CD4-positive, alpha-beta T cell (primary cell): ENCODE data around the gene GPC5. TPM values are rescaled to one million over a fixed set of nuclear protein-coding genes. Genes with fewer than 3 reads are reported as not detected.

Experiments
- ATAC-seq: fragments of 200-7000 bp; cut with Tn5 transposase; one replicate; pipeline ENCODE4 v1.10.0; 2022; ENCODE audit warnings: mild to moderate bottlenecking; ENCODE audit not compliant: poor library complexity
- CTCF ChIA-PET: fragments of 350-600 bp; sonication (Branson Sonifier 250); formaldehyde crosslinking; loops from one replicate; lab custom pipeline; 2021; ENCODE audit warnings: antibody characterized with exemption, inconsistent platforms; lab: Charles Lee
- POLR2A ChIA-PET: fragments of 350-600 bp; sonication (Branson Sonifier 250); formaldehyde crosslinking; loops from one replicate; lab custom pipeline; 2021; ENCODE audit warnings: antibody characterized with exemption, inconsistent platforms; lab: Charles Lee
- DNase-seq, 14 experiments: peaks; one replicate each; pipeline ENCODE4 v3.0.0-alpha.2; 2013 to 2020; ENCODE audit warnings: mixed read lengths in 2 of 14
- H3K27ac ChIP-seq, 2 donors: one replicate each; pipeline versions ENCODE4 v1.5.1 to v1.7.0; 2013; ENCODE audit warnings: low read length in 2 of 2, low read depth in 1 of 2, mild to moderate bottlenecking in 1 of 2
- H3K27me3 ChIP-seq, 2 experiments: 1 replicate in 1 of 2; 2 replicates in 1 of 2; pipeline versions ENCODE4 v1.6.1 to v1.7.0; 2013; ENCODE audit warnings: low read length in 2 of 2, control low read depth in 1 of 2, mild to moderate bottlenecking in 1 of 2, moderate library complexity in 1 of 2; ENCODE audit not compliant: insufficient read depth in 2 of 2, control insufficient read depth in 1 of 2
- H3K36me3 ChIP-seq: one replicate; pipeline ENCODE4 v1.6.1; 2013; ENCODE audit warnings: low read length, control low read depth; ENCODE audit not compliant: insufficient read depth
- H3K4me1 ChIP-seq: one replicate; pipeline ENCODE4 v1.6.1; 2013; ENCODE audit warnings: low read length, control low read depth; ENCODE audit not compliant: insufficient read depth
- H3K4me3 ChIP-seq: one replicate; pipeline ENCODE4 v1.5.1; 2013; ENCODE audit warnings: mild to moderate bottlenecking, low read length, moderate library complexity
- H3K9me3 ChIP-seq, 2 experiments: 1 replicate in 1 of 2; 2 replicates in 1 of 2; pipeline versions ENCODE4 v1.6.1 to v1.7.0; 2013; ENCODE audit warnings: low read length in 2 of 2, mild to moderate bottlenecking in 2 of 2, control low read depth in 1 of 2, moderate library complexity in 1 of 2; ENCODE audit not compliant: control insufficient read depth in 1 of 2, insufficient read depth in 1 of 2
- H3K27ac Mint-ChIP-seq: one replicate; pipeline ENCODE4 v1.8.0; 2020; ENCODE audit warnings: mixed read lengths
- H3K27me3 Mint-ChIP-seq: one replicate; pipeline ENCODE4 v1.8.0; 2021; ENCODE audit warnings: mixed read lengths
- H3K36me3 Mint-ChIP-seq: one replicate; pipeline ENCODE4 v1.8.0; 2021; ENCODE audit warnings: low read depth, mixed read lengths
- H3K4me1 Mint-ChIP-seq: one replicate; pipeline ENCODE4 v1.8.0; 2021; ENCODE audit warnings: low read depth, mixed read lengths
- H3K4me3 Mint-ChIP-seq: one replicate; pipeline ENCODE4 v1.8.0; 2020; ENCODE audit warnings: mild to moderate bottlenecking, mixed read lengths
- H3K9me3 Mint-ChIP-seq: one replicate; pipeline ENCODE4 v1.8.0; 2020; ENCODE audit warnings: mixed read lengths
- CTCF ChIP-seq: fragments of 200-600 bp; IDR thresholded peaks from one replicate; pipeline ENCODE4 v1.8.0; 2022; ENCODE audit warnings: antibody characterized with exemption, mild to moderate bottlenecking
- intact Hi-C, 2 experiments: fragments of 100-400 bp; cut with DNase I in 1 of 2; cut with micrococcal nuclease in 1 of 2; formaldehyde crosslinking; loops; one replicate each; pipeline versions ENCODE4 v1.15.1 to v1.9.0; 2023 to 2025; cut with DNase I, micrococcal nuclease
- total RNA-seq, 174 experiments: library from RNA in 2 of 174; stranded (reverse) in 2 of 174; gene quantifications; one replicate each; pipeline ENCODE4 v1.2.3 and lab custom pipeline; 2021 to 2026

Gene GPC5
- total RNA-seq, 2 experiments from 2014 or later, result not detected

- no peak for TF ChIP-seq CTCF
- no peak overlapping the region for H3K4me3 ChIP-seq
- ATAC-seq, result no peak
- Mint-ChIP-seq H3K27me3 (no peaks in the 10 kb centered on the region), H3K4me1 (no peaks in the 10 kb centered on the region), H3K27ac (no peak overlapping the region), H3K4me3 (no peak overlapping the region), H3K36me3 (no peaks in the 10 kb centered on the region), H3K9me3 (no peaks in the 10 kb centered on the region)
- H3K27ac ChIP-seq, result no peak overlapping the region
- no peaks in the 10 kb centered on the region for H3K4me1 ChIP-seq
- no peaks in the 10 kb centered on the region for H3K27me3 ChIP-seq
- no peaks in the 10 kb centered on the region for H3K36me3 ChIP-seq
- no peak for DNase-seq
- intact Hi-C loops, result no loop called here
- H3K9me3 ChIP-seq, result no peaks in the 10 kb centered on the region
- ChIA-PET POLR2A (no interaction called here), CTCF (no interaction called here)
Measured at GRCh38 chr13:91520952-91521351, 122.5 kb downstream of the GPC5 start.

- ChIA-PET CTCF (no interaction called here), POLR2A (no interaction called here)
- H3K9me3 Mint-ChIP-seq, result no peaks in the 10 kb centered on the region
- H3K9me3 ChIP-seq, result peaks cover 0 to 8% of the 10 kb centered on the region in 2 experiments
- no peaks in the 10 kb centered on the region for H3K4me1 ChIP-seq
- no peak overlapping the region for H3K27ac Mint-ChIP-seq
- no peak overlapping the region for H3K27ac ChIP-seq
- no peaks in the 10 kb centered on the region for H3K36me3 Mint-ChIP-seq
- H3K27me3 ChIP-seq, result no peaks in the 10 kb centered on the region
- no peak for TF ChIP-seq CTCF
- H3K27me3 Mint-ChIP-seq, result no peaks in the 10 kb centered on the region
- ATAC-seq (no peak), DNase-seq (no peak)
- no peak overlapping the region for H3K4me3 ChIP-seq
- intact Hi-C loops, result no loop called here
- H3K4me3 Mint-ChIP-seq, result no peak overlapping the region
- no peaks in the 10 kb centered on the region for H3K4me1 Mint-ChIP-seq
- no peaks in the 10 kb centered on the region for H3K36me3 ChIP-seq
Measured at GRCh38 chr13:91523116-91523515, 124.7 kb downstream of the GPC5 start.

- H3K4me3 ChIP-seq, result no peak overlapping the region
- no peak overlapping the region for H3K27ac ChIP-seq
- no peak for TF ChIP-seq CTCF
- no peaks in the 10 kb centered on the region for H3K9me3 Mint-ChIP-seq
- POLR2A ChIA-PET, result no interaction called here
- ATAC-seq (no peak), DNase-seq (no peak)
- no peaks in the 10 kb centered on the region for H3K4me1 ChIP-seq
- no peaks in the 10 kb centered on the region for H3K36me3 ChIP-seq
- peaks cover 0 to 8% of the 10 kb centered on the region in 2 experiments for H3K9me3 ChIP-seq
- H3K4me1 Mint-ChIP-seq, result no peaks in the 10 kb centered on the region
- intact Hi-C loops, result no loop called here
- H3K4me3 Mint-ChIP-seq, result no peak overlapping the region
- CTCF ChIA-PET, result no interaction called here
- no peak overlapping the region for H3K27ac Mint-ChIP-seq
- no peaks in the 10 kb centered on the region for H3K27me3 Mint-ChIP-seq
- H3K36me3 Mint-ChIP-seq, result no peaks in the 10 kb centered on the region
- H3K27me3 ChIP-seq, result no peaks in the 10 kb centered on the region
Measured at GRCh38 chr13:91526543-91527033, 128.2 kb downstream of the GPC5 start.
